DMS114 treated with DMSO at 0.1 percent for 48 hours (cell line): ENCODE results near the gene ERCC6L.
"Not testable (repeated sequence)": the region's sequence is repeated elsewhere in the genome, so short reads cannot be mapped to it uniquely, and the experiment has no call there.

Experiments
- DNase-seq: peaks from one replicate; lab custom pipeline; 2025; ENCODE audit not compliant: unreplicated experiment; lab: John Stamatoyannopoulos, UW

The ERCC6L gene

DNA sequence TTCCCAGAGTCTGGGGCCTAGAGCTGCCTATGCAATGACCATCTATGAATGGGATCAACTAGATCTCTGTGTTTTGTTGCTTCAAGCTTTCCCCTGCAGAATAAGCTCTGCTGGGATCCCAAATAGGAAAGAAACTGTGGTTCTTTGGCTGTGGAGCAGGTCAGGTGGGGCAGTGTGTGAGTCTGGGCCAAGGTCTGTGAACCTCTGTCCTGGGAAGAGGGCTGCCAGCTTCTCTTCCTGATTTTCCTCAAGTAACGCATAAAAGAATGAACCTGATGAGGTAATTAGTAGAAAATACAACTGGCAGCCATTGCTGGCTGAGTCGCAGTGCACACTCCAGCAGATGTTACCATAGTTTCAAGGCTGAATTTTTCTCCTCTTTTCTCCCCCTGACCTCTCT is 61.8 kb downstream of the ERCC6L start:
- no peak for DNase-seq

DNA sequence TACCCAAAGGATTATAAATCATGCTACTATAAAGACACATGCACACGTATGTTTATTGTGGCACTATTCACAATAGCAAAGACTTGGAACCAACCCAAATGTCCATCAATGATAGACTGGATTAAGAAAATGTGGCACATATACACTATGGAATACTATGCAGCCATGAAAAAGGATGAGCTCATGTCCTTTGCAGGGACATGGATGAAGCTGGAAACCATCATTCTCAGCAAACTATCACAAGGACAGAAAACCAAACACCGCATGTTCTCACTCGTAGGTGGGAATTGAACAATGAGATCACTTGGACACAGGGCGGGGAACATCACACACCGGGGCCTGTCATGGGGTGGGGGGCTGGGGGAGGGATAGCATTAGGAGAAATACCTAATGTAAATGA is 62.5 kb downstream of the ERCC6L start:
- DNase-seq, result not testable (repeated sequence)

DNA sequence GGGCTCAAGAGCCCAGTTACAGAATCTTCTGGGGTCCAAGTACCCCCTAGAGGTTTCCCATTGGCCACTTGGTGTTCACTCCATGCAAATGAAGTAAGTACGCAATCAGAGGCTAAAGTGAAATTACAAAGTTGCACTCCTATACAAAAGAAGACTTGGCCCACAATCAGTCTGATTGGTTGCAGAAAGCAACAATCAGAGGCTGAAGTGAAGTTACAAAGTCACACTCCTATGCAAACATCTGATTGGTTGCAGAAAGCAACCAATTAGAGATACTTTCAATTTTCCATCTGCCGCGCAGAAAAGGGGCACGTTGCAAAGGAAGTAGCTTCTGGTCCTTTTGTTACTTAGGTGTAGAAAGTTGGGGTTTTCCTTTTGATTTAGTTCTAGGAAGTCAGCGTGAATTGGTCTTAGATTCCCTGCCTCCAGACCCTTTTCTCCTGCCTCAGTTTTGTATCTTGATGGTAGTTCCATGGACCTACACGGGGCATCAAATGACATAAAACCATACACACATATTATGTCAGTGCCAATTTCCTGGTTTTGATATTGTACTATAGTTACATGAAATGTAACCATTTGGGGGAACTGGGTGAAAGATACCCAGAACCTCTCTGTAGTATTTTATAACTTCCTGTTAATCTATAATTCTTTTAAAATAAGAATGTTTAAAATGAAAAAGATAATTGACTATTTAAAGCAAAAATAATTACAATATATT is 69.7 kb downstream of the ERCC6L start:
- no peak for DNase-seq

DNA sequence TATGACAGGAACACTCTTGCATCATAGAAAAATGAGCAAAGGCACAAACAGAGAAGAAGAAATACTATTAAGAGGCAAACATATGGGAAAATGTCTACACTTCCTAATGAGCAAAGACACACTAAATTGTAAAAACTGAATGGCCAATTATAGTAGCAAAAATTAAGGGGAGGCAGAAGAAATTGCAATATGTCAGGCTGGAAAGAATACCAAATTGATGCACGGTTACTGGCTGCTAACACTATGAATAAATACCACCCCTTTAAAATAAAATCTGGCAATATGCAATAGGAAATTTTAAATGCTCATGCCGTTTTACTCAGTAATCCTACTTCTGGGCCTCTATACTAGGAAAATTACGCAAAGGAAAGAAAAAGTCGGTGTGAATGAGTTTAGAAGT is 73.3 kb downstream of the ERCC6L start:
- no peak for DNase-seq

DNA sequence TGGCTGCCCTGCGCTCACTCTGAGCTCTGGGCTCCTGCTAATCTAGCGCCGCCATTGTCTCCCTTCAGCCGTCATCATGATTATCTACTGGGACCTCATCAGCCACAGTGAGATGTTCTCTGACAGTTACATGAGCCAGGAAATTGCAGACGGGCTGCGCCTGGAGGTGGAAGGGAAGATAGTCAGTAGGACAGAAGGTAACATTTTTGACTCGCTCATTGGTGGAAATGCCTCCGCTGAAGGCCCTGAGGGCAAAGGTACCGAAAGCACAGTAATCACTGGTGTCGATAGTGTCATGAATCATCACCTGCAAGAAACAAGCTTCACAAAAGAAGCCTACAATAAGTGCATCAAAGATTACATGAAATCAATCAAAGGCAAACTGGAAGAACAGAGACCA is 79.1 kb downstream of the ERCC6L start:
- DNase-seq, result no peak

DNA sequence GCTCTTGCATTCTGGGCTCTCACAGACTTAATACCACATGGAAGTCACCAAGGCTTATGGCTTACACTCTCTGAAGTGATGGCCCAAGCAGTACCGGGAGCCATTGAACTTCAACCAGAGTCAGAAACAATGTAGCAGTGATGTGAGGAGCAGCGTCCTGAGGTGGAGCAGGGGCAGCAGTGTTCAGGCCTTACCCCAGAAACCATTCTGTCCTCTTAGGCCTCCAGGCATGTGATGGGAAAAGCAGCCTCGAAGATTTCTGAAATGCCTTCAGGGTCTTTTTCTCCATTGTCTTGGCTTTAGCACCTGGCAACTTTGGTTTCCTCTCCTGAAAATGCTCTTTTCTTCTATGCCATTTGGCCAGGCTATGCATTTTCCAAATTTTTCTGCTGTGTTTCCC is 80.1 kb downstream of the ERCC6L start:
- no peak for DNase-seq
